Activated CD8-positive, alpha-beta T cell treated with anti-CD3 and anti-CD28 coated beads for 36 hours (primary cell): Measurements from ENCODE around the gene IGF2R. TPM values are rescaled to one million over a fixed set of nuclear protein-coding genes. Genes with fewer than 3 reads are reported as not detected.

ENCODE experiments used
- ATAC-seq: fragments of 200-7000 bp; cut with Tn5 transposase; one replicate; pipeline ENCODE4 v1.10.0; 2021; ENCODE audit warnings: mild to moderate bottlenecking, moderate library complexity
- CTCF ChIA-PET: fragments of 350-600 bp; sonication (Branson Sonifier 250); formaldehyde crosslinking; loops from one replicate; lab custom pipeline; 2021; ENCODE audit warnings: antibody characterized with exemption; lab: Charles Lee
- POLR2A ChIA-PET: fragments of 350-600 bp; sonication (Branson Sonifier 250); formaldehyde crosslinking; loops from one replicate; lab custom pipeline; 2021; ENCODE audit warnings: antibody characterized with exemption; lab: Charles Lee
- DNase-seq: peaks from one replicate; pipeline ENCODE4 v3.0.0-alpha.2; 2020
- H3K27ac Mint-ChIP-seq: one replicate; pipeline ENCODE4 v1.8.0; 2021; ENCODE audit warnings: mild to moderate bottlenecking, mixed read lengths
- H3K27me3 Mint-ChIP-seq: one replicate; pipeline ENCODE4 v1.8.0; 2021; ENCODE audit warnings: mixed read lengths
- H3K36me3 Mint-ChIP-seq: one replicate; pipeline ENCODE4 v1.8.0; 2021; ENCODE audit warnings: low read depth, mixed read lengths
- H3K4me1 Mint-ChIP-seq: one replicate; pipeline ENCODE4 v1.8.0; 2021; ENCODE audit warnings: low read depth, mixed read lengths
- H3K4me3 Mint-ChIP-seq: one replicate; pipeline ENCODE4 v1.8.0; 2021; ENCODE audit warnings: mild to moderate bottlenecking, moderate library complexity, mixed read lengths
- H3K9me3 Mint-ChIP-seq: one replicate; pipeline ENCODE4 v1.8.0; 2021; ENCODE audit warnings: mixed read lengths
- intact Hi-C: fragments of 100-400 bp; cut with micrococcal nuclease; formaldehyde crosslinking; loops from one replicate; pipeline ENCODE4 v1.10.0; 2022
- total RNA-seq, 2 experiments: library from RNA; stranded (reverse); gene quantifications; one replicate each; pipeline ENCODE4 v1.2.3, GENCODE V29; 2021
- TF ChIP-seq, protein P1 (sequence below): fragments of 200-600 bp; IDR thresholded peaks from one replicate; pipeline ENCODE4 v1.8.0; 2022; ENCODE audit warnings: antibody characterized with exemption, mild to moderate bottlenecking

Gene IGF2R
- total RNA-seq, 2 experiments from 2014 or later = 81.7 to 82.4 TPM

- TF ChIP-seq, protein P1, sequence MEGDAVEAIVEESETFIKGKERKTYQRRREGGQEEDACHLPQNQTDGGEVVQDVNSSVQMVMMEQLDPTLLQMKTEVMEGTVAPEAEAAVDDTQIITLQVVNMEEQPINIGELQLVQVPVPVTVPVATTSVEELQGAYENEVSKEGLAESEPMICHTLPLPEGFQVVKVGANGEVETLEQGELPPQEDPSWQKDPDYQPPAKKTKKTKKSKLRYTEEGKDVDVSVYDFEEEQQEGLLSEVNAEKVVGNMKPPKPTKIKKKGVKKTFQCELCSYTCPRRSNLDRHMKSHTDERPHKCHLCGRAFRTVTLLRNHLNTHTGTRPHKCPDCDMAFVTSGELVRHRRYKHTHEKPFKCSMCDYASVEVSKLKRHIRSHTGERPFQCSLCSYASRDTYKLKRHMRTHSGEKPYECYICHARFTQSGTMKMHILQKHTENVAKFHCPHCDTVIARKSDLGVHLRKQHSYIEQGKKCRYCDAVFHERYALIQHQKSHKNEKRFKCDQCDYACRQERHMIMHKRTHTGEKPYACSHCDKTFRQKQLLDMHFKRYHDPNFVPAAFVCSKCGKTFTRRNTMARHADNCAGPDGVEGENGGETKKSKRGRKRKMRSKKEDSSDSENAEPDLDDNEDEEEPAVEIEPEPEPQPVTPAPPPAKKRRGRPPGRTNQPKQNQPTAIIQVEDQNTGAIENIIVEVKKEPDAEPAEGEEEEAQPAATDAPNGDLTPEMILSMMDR = no peak
- Mint-ChIP-seq H3K4me3 (no peak overlapping the region), H3K9me3 (no peaks in the 10 kb centered on the region), H3K4me1 (peaks cover 28% of the 10 kb centered on the region), H3K36me3 (peaks cover 71% of the 10 kb centered on the region), H3K27me3 (no peaks in the 10 kb centered on the region), H3K27ac (no peak overlapping the region)
- no peak for DNase-seq
- ChIA-PET POLR2A (no interaction called here), CTCF (no interaction called here)
- no peak for ATAC-seq
- intact Hi-C loops = no loop called here
Observed at GRCh38 chr6:160070427-160070826, 101.5 kb downstream of the IGF2R start.

GRCh38 chr6:160070831-160071230 is 101.9 kb downstream of the IGF2R start:
- no peak for ATAC-seq
- Mint-ChIP-seq H3K4me3 (no peak overlapping the region), H3K27me3 (no peaks in the 10 kb centered on the region), H3K4me1 (peaks cover 28% of the 10 kb centered on the region), H3K9me3 (no peaks in the 10 kb centered on the region), H3K36me3 (peaks cover 71% of the 10 kb centered on the region), H3K27ac (no peak overlapping the region)
- no peak for DNase-seq
- ChIA-PET POLR2A (no interaction called here), CTCF (no interaction called here)
- TF ChIP-seq, protein P1 = no peak
- intact Hi-C loops = no loop called here

- ChIA-PET CTCF (interaction anchor here (1.5 kb wide), 1 partner anchor 32 kb away, joined by 5 read pairs; no protein-coding TSS in a partner anchor), POLR2A (interaction anchor here (1.0 kb wide), 1 partner anchor 17 kb away, joined by 3 read pairs; no protein-coding TSS in a partner anchor)
- H3K9me3 Mint-ChIP-seq = no peaks in the 10 kb centered on the region
- ATAC-seq (no peak), DNase-seq (no peak)
- H3K4me3 Mint-ChIP-seq = no peak overlapping the region
- H3K4me1 Mint-ChIP-seq = peaks cover 26% of the 10 kb centered on the region
- H3K27ac Mint-ChIP-seq = no peak overlapping the region
- peaks cover 71% of the 10 kb centered on the region for H3K36me3 Mint-ChIP-seq
- no peaks in the 10 kb centered on the region for H3K27me3 Mint-ChIP-seq
- intact Hi-C loops = no loop called here
- TF ChIP-seq, protein P1 = no peak
Observed at GRCh38 chr6:160071805-160072690, 103.2 kb downstream of the IGF2R start.

DNA sequence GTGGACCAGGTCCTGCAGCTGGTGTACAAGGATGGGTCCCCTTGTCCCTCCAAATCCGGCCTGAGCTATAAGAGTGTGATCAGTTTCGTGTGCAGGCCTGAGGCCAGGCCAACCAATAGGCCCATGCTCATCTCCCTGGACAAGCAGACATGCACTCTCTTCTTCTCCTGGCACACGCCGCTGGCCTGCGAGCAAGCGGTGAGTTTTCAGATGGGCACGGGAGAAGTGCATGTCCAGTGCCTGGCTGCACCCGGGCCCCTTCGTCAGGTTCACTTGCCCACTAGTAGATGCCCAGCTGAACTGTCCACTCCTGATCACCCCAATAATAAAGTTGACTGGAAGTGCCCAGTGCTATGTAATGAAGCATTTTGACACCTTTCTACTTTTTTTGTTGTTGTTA is 104.4 kb downstream of the IGF2R start:
- DNase-seq (no peak), ATAC-seq (no peak)
- Mint-ChIP-seq H3K4me1 (peaks cover 15% of the 10 kb centered on the region), H3K27ac (no peak overlapping the region), H3K36me3 (peaks cover 67% of the 10 kb centered on the region), H3K4me3 (no peak overlapping the region), H3K27me3 (no peaks in the 10 kb centered on the region), H3K9me3 (no peaks in the 10 kb centered on the region)
- intact Hi-C loops = no loop called here
- TF ChIP-seq, protein P1 = no peak
- ChIA-PET CTCF (interaction anchor here (1.5 kb wide), 1 partner anchor 33 kb away, joined by 5 read pairs; no protein-coding TSS in a partner anchor), POLR2A (no interaction called here)

DNA sequence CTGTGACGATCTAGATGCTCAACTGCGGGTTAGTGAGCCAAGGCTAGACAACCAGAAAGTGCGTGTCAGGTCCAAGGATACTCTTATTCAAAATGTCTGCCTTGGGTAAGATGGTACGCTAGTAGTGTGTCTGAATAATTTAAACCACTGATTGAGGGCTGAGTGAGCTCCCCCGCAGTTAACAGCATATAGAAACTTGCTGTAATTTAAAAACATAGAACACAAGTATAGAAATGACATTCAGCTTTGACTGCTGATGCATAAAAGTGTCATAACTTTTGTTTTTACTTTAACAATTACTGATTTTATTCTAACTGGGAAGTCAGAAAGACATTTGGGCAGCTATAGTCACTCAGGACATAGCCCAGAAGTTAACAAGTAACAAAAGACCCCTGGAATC is 107.1 kb downstream of the IGF2R start:
- peaks cover 61% of the 10 kb centered on the region for H3K36me3 Mint-ChIP-seq
- CTCF ChIA-PET = interaction anchor here (1.1 to 1.6 kb wide), 2 partner anchors 212 to 444 kb away, joined by 3 to 5 read pairs; no protein-coding TSS in a partner anchor

More for the DNA sequence above, 107.1 kb downstream of the IGF2R start:
- Mint-ChIP-seq H3K4me1 (no peaks in the 10 kb centered on the region), H3K9me3 (no peaks in the 10 kb centered on the region), H3K4me3 (no peak overlapping the region), H3K27me3 (no peaks in the 10 kb centered on the region), H3K27ac (no peak overlapping the region)
- DNase-seq (no peak), ATAC-seq (no peak)
- POLR2A ChIA-PET = no interaction called here
- intact Hi-C loops = no loop called here
- TF ChIP-seq, protein P1 = no peak
